Measurements from ENCODE around the gene DKC1.

DKC1 gene

GRCh38 chrX:154774622-154775021, 12.0 kb downstream of the DKC1 start:
- no peak for DNase-seq (ENCODE audit: low read depth)
- no peak for TF ChIP-seq CTCF (conservative IDR thresholded peaks at IDR 0.05; ENCODE audit: low read length)
- H3K4me3 ChIP-seq (ENCODE audit: low read length): no peak overlapping the region

GRCh38 chrX:154775419-154776349, 13.0 kb downstream of the DKC1 start:
- TF ChIP-seq CTCF (conservative IDR thresholded peaks at IDR 0.05; ENCODE audit: low read length): no peak
- DNase-seq (ENCODE audit: low read depth): no peak
- H3K4me3 ChIP-seq (ENCODE audit: low read length): no peak overlapping the region

- no peak for TF ChIP-seq CTCF (conservative IDR thresholded peaks at IDR 0.05; ENCODE audit: low read length)
- H3K4me3 ChIP-seq (ENCODE audit: low read length): no peak overlapping the region
Measured at GRCh38 chrX:154776753-154777152, 14.1 kb downstream of the DKC1 start.

GRCh38 chrX:154779261-154779660, 16.6 kb downstream of the DKC1 start:
- H3K4me3 ChIP-seq (ENCODE audit: low read length): no peak overlapping the region
- DNase-seq (ENCODE audit: low read depth): peak; percentile 77
- no peak for TF ChIP-seq CTCF (conservative IDR thresholded peaks at IDR 0.05; ENCODE audit: low read length)

More at GRCh38 chrX:154776753-154777152, 14.1 kb downstream of the DKC1 start:
- no peak for DNase-seq (ENCODE audit: low read depth)

GRCh38 chrX:154780968-154781367, 18.3 kb downstream of the DKC1 start:
- TF ChIP-seq CTCF (conservative IDR thresholded peaks at IDR 0.05; ENCODE audit: low read length): no peak
- no peak overlapping the region for H3K4me3 ChIP-seq (ENCODE audit: low read length)
- no peak for DNase-seq (ENCODE audit: low read depth)

GRCh38 chrX:154784149-154784995, 21.7 kb downstream of the DKC1 start:
- DNase-seq (ENCODE audit: low read depth): no peak
- TF ChIP-seq CTCF (conservative IDR thresholded peaks at IDR 0.05; ENCODE audit: low read length): no peak
- no peak overlapping the region for H3K4me3 ChIP-seq (ENCODE audit: low read length)
